ENCODE measurements around the gene RABGAP1L.

- no peak for TF ChIP-seq POLR2A (IDR thresholded peaks at IDR 0.05)
- no peak for TF ChIP-seq CTCF (IDR thresholded peaks at IDR 0.05)
Observed at GRCh38 chr1:174426153-174426552, 266.8 kb downstream of the RABGAP1L start.

Measured in thyroid gland (tissue), 4 donors.